ENCODE results near the gene ROR1. TPM values are rescaled to one million over a fixed set of nuclear protein-coding genes. Genes with fewer than 3 reads are reported as not detected.

ROR1 gene
- total RNA-seq, 1 donor from 2014 or later, result 81.4 TPM

DNA sequence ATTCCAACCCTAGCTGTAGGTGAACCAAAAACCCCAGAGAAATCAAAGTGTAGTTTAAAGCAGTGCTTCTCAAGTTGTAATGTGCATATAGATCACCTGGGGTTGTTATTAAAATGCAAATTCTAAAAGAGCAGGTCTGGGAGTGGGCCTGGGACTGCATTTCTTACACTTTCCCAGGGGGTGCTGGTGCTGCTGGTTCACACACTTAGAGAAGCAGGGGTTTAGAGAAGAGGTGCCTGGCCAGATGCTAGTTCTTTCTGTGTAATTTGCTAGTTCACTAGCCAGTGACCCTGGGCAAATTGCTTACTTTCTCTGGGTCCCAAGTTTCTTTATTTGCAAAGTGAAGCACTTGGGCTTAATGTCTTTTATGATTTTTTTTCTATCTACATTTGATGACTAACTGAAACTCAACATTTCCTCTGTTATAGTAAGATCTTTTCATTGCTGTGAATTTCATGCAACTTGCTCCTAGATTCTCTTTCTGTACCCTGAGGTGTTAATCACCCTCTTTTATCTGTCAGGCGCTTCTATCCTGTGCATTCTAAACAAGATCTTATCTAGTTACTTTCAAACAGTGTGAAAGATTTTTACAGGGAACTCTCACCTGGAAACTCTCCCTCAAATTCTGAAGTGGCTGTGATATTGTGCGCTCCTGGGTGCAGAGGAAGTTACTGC, 287.8 kb downstream of the ROR1 start:
- DNase-seq (ENCODE audit: low spot score in 2 of 2, unreplicated experiment in 2 of 2), result no peak
- peaks cover 32% of the 10 kb centered on the region for H3K36me3 Mint-ChIP-seq
- peaks cover 22% of the 10 kb centered on the region for H3K9me3 Mint-ChIP-seq
- no peaks in the 10 kb centered on the region for H3K27me3 Mint-ChIP-seq (ENCODE audit: low read depth)
- TF ChIP-seq, protein P1, sequence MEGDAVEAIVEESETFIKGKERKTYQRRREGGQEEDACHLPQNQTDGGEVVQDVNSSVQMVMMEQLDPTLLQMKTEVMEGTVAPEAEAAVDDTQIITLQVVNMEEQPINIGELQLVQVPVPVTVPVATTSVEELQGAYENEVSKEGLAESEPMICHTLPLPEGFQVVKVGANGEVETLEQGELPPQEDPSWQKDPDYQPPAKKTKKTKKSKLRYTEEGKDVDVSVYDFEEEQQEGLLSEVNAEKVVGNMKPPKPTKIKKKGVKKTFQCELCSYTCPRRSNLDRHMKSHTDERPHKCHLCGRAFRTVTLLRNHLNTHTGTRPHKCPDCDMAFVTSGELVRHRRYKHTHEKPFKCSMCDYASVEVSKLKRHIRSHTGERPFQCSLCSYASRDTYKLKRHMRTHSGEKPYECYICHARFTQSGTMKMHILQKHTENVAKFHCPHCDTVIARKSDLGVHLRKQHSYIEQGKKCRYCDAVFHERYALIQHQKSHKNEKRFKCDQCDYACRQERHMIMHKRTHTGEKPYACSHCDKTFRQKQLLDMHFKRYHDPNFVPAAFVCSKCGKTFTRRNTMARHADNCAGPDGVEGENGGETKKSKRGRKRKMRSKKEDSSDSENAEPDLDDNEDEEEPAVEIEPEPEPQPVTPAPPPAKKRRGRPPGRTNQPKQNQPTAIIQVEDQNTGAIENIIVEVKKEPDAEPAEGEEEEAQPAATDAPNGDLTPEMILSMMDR (IDR thresholded peaks at IDR 0.05; ENCODE audit: unreplicated experiment), result no peak
- H3K4me1 Mint-ChIP-seq, result peaks cover 42% of the 10 kb centered on the region
- H3K4me3 Mint-ChIP-seq, result no peak overlapping the region
- peak overlapping the region; percentile 31 for H3K27ac Mint-ChIP-seq

DNA sequence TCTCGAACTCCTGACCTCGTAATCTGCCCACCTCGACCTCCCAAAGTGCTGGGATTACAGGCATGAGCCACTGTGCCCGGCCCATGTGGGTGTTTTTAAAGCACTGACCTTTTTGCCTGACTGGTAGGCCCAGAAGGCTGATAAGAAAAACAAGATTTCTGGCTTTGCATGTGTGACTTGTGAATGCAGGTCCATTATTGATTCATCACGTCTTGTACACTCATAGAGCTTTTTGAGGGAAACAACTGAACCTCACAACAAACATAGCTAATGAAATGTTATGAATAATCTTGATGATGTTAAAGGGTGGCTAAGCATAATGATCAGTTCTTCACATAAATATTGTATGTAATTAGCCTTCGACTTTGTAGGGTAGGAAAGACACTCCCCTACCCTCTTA, 288.7 kb downstream of the ROR1 start:
- Mint-ChIP-seq H3K4me3 (no peak overlapping the region), H3K27ac (no peak overlapping the region), H3K4me1 (peaks cover 42% of the 10 kb centered on the region), H3K9me3 (peaks cover 18% of the 10 kb centered on the region), H3K36me3 (peaks cover 26% of the 10 kb centered on the region), H3K27me3 (ENCODE audit: low read depth) (no peaks in the 10 kb centered on the region)
- DNase-seq (ENCODE audit: low spot score in 2 of 2, unreplicated experiment in 2 of 2), result no peak
- TF ChIP-seq, protein P1 (IDR thresholded peaks at IDR 0.05; ENCODE audit: unreplicated experiment), result no peak

DNA sequence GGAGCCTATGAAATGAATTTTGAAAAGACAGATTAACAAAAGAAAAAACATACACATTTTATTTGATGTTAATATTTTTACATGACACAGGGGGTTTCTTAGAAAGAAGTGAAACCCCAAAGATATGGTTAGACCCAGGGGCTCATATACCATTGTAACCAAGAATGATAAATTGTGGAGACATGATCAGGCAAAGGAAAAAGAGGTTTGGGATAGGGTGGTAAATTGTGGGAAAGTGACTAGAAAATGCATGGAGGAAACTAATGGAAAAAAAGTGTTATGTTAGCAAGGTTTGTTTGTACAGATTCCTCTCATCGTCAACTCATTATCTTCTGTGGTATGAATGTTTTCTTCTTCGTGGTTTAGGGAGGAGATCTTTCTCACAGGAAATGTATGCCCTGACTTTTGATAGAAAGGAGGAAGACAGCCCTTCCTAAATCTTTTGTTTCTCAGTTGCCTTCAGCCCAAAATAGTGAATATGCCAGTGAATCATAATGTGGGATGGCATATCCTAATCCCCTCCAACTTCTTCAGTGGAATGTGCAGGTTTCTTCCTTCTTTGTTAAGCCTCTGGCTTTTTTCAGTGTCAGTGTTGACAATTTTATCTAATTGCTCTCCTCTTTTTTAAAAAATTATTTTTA, 289.2 kb downstream of the ROR1 start:
- TF ChIP-seq, protein P1 (IDR thresholded peaks at IDR 0.05; ENCODE audit: unreplicated experiment), result no peak
- no peaks in the 10 kb centered on the region for H3K27me3 Mint-ChIP-seq (ENCODE audit: low read depth)
- H3K27ac Mint-ChIP-seq, result no peak overlapping the region
- peaks cover 12% of the 10 kb centered on the region for H3K9me3 Mint-ChIP-seq
- H3K36me3 Mint-ChIP-seq, result peaks cover 21% of the 10 kb centered on the region
- peaks cover 42% of the 10 kb centered on the region for H3K4me1 Mint-ChIP-seq
- no peak for DNase-seq (ENCODE audit: low spot score in 2 of 2, unreplicated experiment in 2 of 2)
- H3K4me3 Mint-ChIP-seq, result no peak overlapping the region

DNA sequence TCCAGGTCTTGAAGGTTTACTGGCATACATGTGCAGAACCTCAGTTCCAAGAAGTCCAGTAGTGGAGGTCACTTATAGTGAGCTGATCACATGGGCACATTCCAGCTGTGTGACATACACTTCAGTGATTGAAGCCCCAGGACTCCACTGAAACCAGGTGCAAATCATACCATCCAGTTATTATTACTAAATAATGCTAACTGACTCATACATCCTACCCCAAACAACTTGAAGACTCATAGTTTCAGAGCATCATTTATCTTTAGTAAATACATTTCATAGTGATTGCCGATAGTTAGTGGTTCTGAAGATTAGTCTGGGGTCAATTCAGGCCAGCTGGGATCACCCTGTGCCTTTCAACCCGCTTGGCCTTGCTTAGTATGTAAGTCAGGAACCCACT, 291.8 kb downstream of the ROR1 start:
- Mint-ChIP-seq H3K27me3 (ENCODE audit: low read depth) (no peaks in the 10 kb centered on the region), H3K36me3 (peaks cover 7% of the 10 kb centered on the region), H3K4me1 (peaks cover 42% of the 10 kb centered on the region), H3K4me3 (no peak overlapping the region), H3K9me3 (no peaks in the 10 kb centered on the region), H3K27ac (no peak overlapping the region)
- TF ChIP-seq, protein P1 (IDR thresholded peaks at IDR 0.05; ENCODE audit: unreplicated experiment), result no peak
- DNase-seq (ENCODE audit: low spot score in 2 of 2, unreplicated experiment in 2 of 2), result no peak

DNA sequence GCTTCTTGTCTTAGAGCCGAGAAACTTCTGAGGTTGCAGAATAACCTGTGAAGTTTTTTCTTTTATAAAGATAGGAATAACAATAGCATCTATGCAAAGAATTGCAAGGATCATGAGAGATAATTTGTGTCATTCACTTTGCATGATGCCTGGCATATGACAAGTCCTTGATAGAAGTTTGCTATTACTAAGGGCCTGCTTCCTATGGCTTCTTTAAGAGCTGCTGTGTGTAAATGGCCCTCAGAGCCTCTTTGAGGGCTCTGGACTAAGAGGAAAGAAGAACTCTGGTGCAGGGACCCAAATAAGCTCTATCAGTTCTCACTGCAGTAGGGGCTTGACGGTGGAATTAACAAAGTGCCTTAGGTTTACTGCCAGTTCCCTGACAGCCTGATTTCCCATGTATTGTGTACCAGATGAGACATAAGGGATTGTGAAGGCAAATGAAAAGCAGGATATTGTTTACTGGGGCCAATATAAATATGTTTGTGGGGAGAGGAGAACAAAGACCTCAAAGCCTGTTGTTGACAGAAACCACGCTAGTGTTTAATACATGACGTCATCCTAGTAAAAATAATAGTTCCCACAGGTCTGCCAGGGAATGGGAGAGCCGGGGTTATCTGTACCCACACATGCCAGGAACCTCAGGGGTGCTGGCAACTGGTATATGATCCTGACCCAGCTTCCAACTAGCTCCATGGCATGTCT, 298.4 kb downstream of the ROR1 start:
- no peak for DNase-seq (ENCODE audit: low spot score in 2 of 2, unreplicated experiment in 2 of 2)
- no peaks in the 10 kb centered on the region for H3K27me3 Mint-ChIP-seq (ENCODE audit: low read depth)
- peak overlapping the region; percentile 51 for H3K27ac Mint-ChIP-seq
- TF ChIP-seq, protein P1 (IDR thresholded peaks at IDR 0.05; ENCODE audit: unreplicated experiment), result no peak
- no peak overlapping the region for H3K4me3 Mint-ChIP-seq
- no peaks in the 10 kb centered on the region for H3K36me3 Mint-ChIP-seq
- no peaks in the 10 kb centered on the region for H3K9me3 Mint-ChIP-seq
- peaks cover 50% of the 10 kb centered on the region for H3K4me1 Mint-ChIP-seq

Measured in mesothelial cell of epicardium (in vitro differentiated cells).